Inflammatory macrophage (primary cell): Measurements from ENCODE around the gene MARK2.
"Not testable (repeated sequence)": the region's sequence is repeated elsewhere in the genome, so short reads cannot be mapped to it uniquely, and the experiment has no call there.

ENCODE experiments used
- DNase-seq, 2 donors: peaks; one replicate each; pipeline ENCODE4 v3.0.0-alpha.2; 2020 to 2022

Gene MARK2

DNA sequence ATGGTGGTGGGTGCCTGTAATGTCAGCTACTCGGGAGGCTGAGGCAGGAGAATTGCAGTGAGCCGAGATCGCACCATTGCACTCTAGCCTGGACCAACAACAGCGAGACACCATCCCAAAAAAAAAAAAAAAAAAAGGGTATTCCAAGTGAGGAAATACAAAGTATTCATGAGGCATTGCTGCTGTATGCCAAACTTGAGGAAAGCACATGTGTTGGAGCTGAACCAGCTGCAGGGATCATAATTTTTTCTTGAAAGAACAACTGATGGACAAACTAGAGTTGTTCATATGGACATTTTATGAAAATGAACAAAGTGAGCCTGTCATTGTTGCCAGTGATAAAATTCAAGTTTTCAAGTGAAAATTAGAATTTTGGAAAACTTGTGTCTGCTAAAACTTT, 15.8 kb downstream of the MARK2 start:
- DNase-seq = no peak

GRCh38 chr11:63855975-63856374, 17.1 kb downstream of the MARK2 start:
- DNase-seq = no peak

- DNase-seq = peak; percentile 77 to 85
Measured at GRCh38 chr11:63858628-63859550, 20.0 kb downstream of the MARK2 start.

DNA sequence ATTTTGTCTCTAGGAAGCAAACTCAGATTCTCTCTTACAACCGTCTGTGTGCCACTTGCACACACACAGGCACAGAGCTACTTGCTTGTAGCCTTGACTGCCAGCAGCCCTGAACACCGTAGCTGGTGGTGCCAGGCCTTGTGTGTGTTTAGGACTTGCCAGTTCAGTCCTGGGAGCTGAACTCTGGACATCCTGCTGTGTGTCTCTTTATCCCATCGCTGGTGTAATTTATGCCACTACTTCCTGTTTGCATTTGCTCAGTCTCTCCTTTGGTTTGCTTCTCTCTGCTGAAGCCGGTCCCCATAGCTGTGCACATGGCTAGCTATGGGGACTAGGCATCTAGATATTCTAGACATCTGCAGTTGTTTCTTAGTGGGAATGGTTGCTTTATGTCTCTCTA, 24.0 kb downstream of the MARK2 start:
- peak; percentile 23 to 35 for DNase-seq

GRCh38 chr11:63863620-63864019, 24.7 kb downstream of the MARK2 start:
- DNase-seq = not testable (repeated sequence)

GRCh38 chr11:63866211-63866610, 27.3 kb downstream of the MARK2 start:
- peak; percentile 58 to 83 for DNase-seq

GRCh38 chr11:63867511-63867910, 28.6 kb downstream of the MARK2 start:
- no peak for DNase-seq

DNA sequence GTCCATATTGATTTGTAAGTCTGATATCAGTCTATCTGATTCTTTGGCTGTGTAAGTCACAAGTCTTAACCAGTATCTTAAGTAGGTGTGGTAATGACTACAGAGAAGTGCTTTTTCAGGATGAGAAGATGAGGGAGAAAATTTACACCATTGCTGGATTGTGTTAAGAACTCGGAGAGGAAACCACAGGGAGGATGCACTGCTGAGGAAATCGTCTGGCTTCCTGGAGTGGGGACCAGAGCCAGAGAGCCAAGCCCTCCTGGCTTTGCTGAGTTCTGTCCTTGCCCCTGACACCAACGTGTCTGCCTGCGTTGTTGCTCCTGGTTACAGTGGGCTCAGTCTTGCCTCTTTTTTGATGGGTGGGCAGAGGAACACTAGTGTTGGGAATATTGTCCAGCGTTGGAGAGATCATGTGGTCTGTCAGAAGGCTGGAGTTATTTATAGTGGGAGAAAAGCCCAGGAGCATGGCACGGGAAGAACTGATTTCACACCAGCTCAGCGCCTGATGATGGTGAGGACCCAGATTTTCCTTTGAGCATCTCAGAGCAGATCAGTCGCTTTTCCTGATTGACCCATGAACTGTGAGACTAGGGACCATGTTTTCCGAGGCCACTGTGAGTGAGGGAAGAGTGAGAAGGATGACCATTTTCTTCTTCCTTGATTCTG, 29.6 kb downstream of the MARK2 start:
- peak in 1 of 2 donors; percentile 36 for DNase-seq

DNA sequence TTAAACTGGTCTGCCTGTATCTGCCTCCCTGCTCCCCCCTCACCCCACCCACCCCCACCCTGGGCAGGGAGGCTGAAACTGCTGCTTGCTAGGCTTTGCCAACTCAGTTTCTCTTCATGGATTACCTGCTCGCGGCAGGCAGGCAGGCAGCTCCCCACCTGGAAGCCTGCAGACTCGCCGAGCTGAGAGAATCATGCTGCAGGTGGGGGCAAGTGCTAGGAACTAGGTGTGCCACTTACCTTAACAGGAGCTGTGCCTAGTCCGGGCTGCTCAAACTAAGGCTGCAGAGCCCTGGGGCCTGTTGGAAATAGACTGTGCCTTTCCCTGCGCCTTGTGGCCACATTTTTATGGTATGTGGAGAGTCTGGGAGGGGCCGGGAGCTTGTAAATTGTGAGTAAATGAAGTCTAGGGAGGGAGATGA, 30.3 kb downstream of the MARK2 start:
- no peak for DNase-seq

GRCh38 chr11:63869683-63870082, 30.8 kb downstream of the MARK2 start:
- DNase-seq = no peak

- DNase-seq = peak in 1 of 2 donors; percentile 26
Measured at GRCh38 chr11:63870351-63871140, 31.6 kb downstream of the MARK2 start.

DNA sequence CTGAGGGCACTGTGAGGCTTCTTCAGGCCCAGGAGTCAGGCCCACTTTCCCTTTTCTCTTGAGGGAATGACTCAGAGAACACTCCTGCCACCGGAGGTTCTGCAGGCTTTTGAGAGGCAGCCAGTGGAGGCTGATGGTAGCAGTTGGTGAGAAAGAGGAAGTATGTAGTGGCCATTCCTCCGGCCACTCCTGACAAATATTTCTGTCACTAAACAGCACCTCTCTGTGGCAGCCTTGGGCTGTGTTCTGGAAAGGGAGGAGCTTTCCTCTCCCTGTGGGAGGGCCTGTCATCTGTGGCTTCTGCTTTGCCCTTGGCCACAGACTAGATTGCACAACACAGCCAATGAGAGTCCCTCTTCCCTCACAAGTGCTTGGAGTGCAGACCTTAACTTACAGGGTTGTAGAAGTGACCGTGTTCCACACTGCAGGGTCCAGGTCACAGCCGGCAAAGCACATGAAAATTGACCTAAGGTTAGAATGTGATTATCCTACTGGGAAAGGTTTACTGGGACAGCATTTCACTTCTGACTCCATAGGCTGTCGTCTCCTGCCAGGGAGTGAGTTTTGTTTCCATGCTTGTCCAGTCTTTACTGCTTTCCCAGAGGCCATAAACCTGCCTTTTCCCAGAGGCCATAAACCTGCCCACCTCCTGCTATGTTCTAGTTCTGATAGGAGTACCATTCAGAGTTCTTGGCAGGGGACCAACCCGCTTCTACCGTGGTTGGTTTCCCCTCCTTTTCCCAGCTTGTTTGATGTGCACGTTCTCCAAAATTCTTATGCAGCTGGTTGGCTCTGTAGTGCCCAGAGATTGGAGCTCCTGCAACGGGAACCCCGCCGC, 33.3 kb downstream of the MARK2 start:
- DNase-seq = peak; percentile 99

GRCh38 chr11:63872800-63873197, 33.9 kb downstream of the MARK2 start:
- no peak for DNase-seq

GRCh38 chr11:63873311-63873710, 34.4 kb downstream of the MARK2 start:
- peak; percentile 23 to 31 for DNase-seq

GRCh38 chr11:63874511-63874910, 35.6 kb downstream of the MARK2 start:
- no peak for DNase-seq

- DNase-seq = no peak
Measured at GRCh38 chr11:63875506-63876065, 36.7 kb downstream of the MARK2 start.

- no peak for DNase-seq
Measured at GRCh38 chr11:63876616-63877015, 37.7 kb downstream of the MARK2 start.

DNA sequence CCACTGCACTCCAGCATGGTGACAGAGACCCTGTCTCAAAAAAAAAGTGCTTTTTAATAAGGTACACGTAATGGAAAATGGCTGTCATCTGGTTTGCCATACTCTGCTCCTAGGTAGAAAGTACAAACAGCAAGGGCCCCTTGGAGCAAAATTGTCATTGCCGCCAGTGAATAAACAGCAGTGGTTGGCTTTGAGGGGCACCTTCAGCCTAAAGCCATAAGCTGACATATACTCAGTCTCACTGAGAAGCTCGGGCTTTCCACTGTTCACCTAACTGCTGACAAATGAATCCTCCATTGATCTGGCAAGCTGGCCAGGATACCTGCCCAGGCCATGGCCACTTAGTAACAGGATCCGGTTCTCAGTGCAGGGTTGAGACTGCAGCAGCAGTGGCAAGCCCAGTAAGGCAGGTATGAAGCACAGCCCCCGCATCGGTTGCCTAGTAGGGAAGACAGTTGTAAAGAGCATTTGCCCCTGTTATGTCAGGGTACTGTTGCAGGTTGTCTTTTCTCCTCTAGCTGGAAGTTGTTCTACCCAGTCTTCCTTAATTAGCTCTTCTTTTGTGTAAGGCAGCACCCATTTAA, 38.8 kb downstream of the MARK2 start:
- DNase-seq = no peak

- no peak for DNase-seq
Measured at GRCh38 chr11:63879598-63880402, 40.9 kb downstream of the MARK2 start.

GRCh38 chr11:63880403-63880790, 41.5 kb downstream of the MARK2 start:
- no peak for DNase-seq
